ENCODE data around the gene GPR34.

The GPR34 gene

GRCh38 chrX:41667631-41668030, 21.1 kb upstream of the GPR34 start:
- no peak for TF ChIP-seq TCF12 (IDR thresholded peaks at IDR 0.05; ENCODE audit: low read depth)
- TF ChIP-seq EGR1 (IDR thresholded peaks at IDR 0.05) = no peak

- TF ChIP-seq CREB1 (IDR thresholded peaks at IDR 0.05; ENCODE audit: low read depth) (no peak), TAF1 (IDR thresholded peaks at IDR 0.05; ENCODE audit: low read depth) (no peak), YY1 (IDR thresholded peaks at IDR 0.05; ENCODE audit: low read depth) (no peak), ZBTB7A (IDR thresholded peaks at IDR 0.05; ENCODE audit: low read depth) (no peak), RAD21 (IDR thresholded peaks at IDR 0.05; ENCODE audit: low read depth) (no peak), NFIC (IDR thresholded peaks at IDR 0.05) (no peak), EP300 (IDR thresholded peaks at IDR 0.05; ENCODE audit: borderline replicate concordance) (no peak), MAX (IDR thresholded peaks at IDR 0.05) (no peak), TEAD4 (IDR thresholded peaks at IDR 0.05) (no peak), TCF12 (IDR thresholded peaks at IDR 0.05; ENCODE audit: low read depth) (no peak), REST (IDR thresholded peaks at IDR 0.05; ENCODE audit: low read depth) (no peak)
Observed at GRCh38 chrX:41670112-41670511, 18.7 kb upstream of the GPR34 start.

GRCh38 chrX:41671082-41671481, 17.7 kb upstream of the GPR34 start:
- TF ChIP-seq YY1 (IDR thresholded peaks at IDR 0.05; ENCODE audit: low read depth) = no peak
- TF ChIP-seq EP300 (IDR thresholded peaks at IDR 0.05; ENCODE audit: borderline replicate concordance) = no peak
- no peak for TF ChIP-seq RAD21 (IDR thresholded peaks at IDR 0.05; ENCODE audit: low read depth)
- no peak for TF ChIP-seq USF1 (IDR thresholded peaks at IDR 0.05)
- TF ChIP-seq CEBPB (IDR thresholded peaks at IDR 0.05) = no peak
- TF ChIP-seq FOXM1 (IDR thresholded peaks at IDR 0.05; ENCODE audit: borderline replicate concordance, low read depth) = no peak
- no peak for TF ChIP-seq TEAD4 (IDR thresholded peaks at IDR 0.05)
- TF ChIP-seq MAX (IDR thresholded peaks at IDR 0.05) = no peak
- TF ChIP-seq ZBTB7A (IDR thresholded peaks at IDR 0.05; ENCODE audit: low read depth) = no peak

GRCh38 chrX:41672643-41673042, 16.1 kb upstream of the GPR34 start:
- no peak for TF ChIP-seq NFIC (IDR thresholded peaks at IDR 0.05)
- TF ChIP-seq CREB1 (IDR thresholded peaks at IDR 0.05; ENCODE audit: low read depth) = no peak
- TF ChIP-seq EGR1 (IDR thresholded peaks at IDR 0.05) = no peak
- TF ChIP-seq TAF1 (IDR thresholded peaks at IDR 0.05; ENCODE audit: low read depth) = no peak
- no peak for TF ChIP-seq FOXM1 (IDR thresholded peaks at IDR 0.05; ENCODE audit: borderline replicate concordance, low read depth)
- TF ChIP-seq REST (IDR thresholded peaks at IDR 0.05; ENCODE audit: low read depth) = no peak
- no peak for TF ChIP-seq CEBPB (IDR thresholded peaks at IDR 0.05)
- TF ChIP-seq MAX (IDR thresholded peaks at IDR 0.05) = no peak
- TF ChIP-seq USF1 (IDR thresholded peaks at IDR 0.05) = no peak
- no peak for TF ChIP-seq ZBTB7A (IDR thresholded peaks at IDR 0.05; ENCODE audit: low read depth)
- TF ChIP-seq TEAD4 (IDR thresholded peaks at IDR 0.05) = no peak
- no peak for TF ChIP-seq YY1 (IDR thresholded peaks at IDR 0.05; ENCODE audit: low read depth)
- TF ChIP-seq EP300 (IDR thresholded peaks at IDR 0.05; ENCODE audit: borderline replicate concordance) = no peak
- TF ChIP-seq RAD21 (IDR thresholded peaks at IDR 0.05; ENCODE audit: low read depth) = no peak

- TF ChIP-seq CREB1 (IDR thresholded peaks at IDR 0.05; ENCODE audit: low read depth) (no peak), TCF12 (IDR thresholded peaks at IDR 0.05; ENCODE audit: low read depth) (no peak)
Observed at GRCh38 chrX:41677183-41678060, 11.4 kb upstream of the GPR34 start.

GRCh38 chrX:41684138-41684537, 4.6 kb upstream of the GPR34 start:
- TF ChIP-seq ZBTB7A (IDR thresholded peaks at IDR 0.05; ENCODE audit: low read depth) (no peak), RAD21 (IDR thresholded peaks at IDR 0.05; ENCODE audit: low read depth) (no peak), REST (IDR thresholded peaks at IDR 0.05; ENCODE audit: low read depth) (no peak), CEBPB (IDR thresholded peaks at IDR 0.05) (no peak), TAF1 (IDR thresholded peaks at IDR 0.05; ENCODE audit: low read depth) (no peak), MAX (IDR thresholded peaks at IDR 0.05) (no peak), TEAD4 (IDR thresholded peaks at IDR 0.05) (no peak), USF1 (IDR thresholded peaks at IDR 0.05) (no peak), CREB1 (IDR thresholded peaks at IDR 0.05; ENCODE audit: low read depth) (no peak), TCF12 (IDR thresholded peaks at IDR 0.05; ENCODE audit: low read depth) (no peak)

All from Ishikawa (cell line).